ENCODE results near the gene PRDM10.

PRDM10 gene

DNA sequence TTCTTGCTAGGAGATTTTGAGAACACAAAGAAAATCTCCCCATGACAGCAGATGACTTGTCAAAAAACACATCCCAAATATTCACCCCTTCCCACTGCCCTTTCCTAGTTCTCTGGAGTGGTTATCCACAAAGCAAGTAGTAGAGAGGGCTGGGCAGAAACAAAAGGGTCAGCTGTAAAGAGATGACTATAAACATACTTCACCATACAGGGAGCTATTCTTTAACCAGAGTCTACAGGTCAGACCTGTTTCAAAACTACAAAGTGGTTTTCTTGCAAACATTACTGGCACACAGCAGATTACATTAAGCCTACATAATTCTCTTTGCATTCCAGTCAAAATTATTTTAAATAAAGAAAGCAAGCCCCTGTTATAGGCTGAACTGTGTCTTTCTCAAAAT, 59.6 kb downstream of the PRDM10 start:
- H3K36me3 ChIP-seq (replicated peaks) = peaks cover 3% of the 10 kb centered on the region
- H3K27me3 ChIP-seq (replicated peaks) = no peaks in the 10 kb centered on the region
- in situ Hi-C loops (cut with HindIII; ENCODE audit: low pct_ligation_motif_present, low sequenced_read_pairs) = loop anchor here (25.0 kb wide), 1 partner anchor 194 kb away; no protein-coding TSS in a partner anchor
- no peak overlapping the region for H3K4me3 ChIP-seq (ENCODE audit: low read depth, low read length)
- TF ChIP-seq, protein P1, sequence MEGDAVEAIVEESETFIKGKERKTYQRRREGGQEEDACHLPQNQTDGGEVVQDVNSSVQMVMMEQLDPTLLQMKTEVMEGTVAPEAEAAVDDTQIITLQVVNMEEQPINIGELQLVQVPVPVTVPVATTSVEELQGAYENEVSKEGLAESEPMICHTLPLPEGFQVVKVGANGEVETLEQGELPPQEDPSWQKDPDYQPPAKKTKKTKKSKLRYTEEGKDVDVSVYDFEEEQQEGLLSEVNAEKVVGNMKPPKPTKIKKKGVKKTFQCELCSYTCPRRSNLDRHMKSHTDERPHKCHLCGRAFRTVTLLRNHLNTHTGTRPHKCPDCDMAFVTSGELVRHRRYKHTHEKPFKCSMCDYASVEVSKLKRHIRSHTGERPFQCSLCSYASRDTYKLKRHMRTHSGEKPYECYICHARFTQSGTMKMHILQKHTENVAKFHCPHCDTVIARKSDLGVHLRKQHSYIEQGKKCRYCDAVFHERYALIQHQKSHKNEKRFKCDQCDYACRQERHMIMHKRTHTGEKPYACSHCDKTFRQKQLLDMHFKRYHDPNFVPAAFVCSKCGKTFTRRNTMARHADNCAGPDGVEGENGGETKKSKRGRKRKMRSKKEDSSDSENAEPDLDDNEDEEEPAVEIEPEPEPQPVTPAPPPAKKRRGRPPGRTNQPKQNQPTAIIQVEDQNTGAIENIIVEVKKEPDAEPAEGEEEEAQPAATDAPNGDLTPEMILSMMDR (IDR thresholded peaks at IDR 0.05; ENCODE audit: low read depth, low read length, missing control alignments) = no peak
- no peak for DNase-seq
- H3K27ac ChIP-seq = no peak overlapping the region

DNA sequence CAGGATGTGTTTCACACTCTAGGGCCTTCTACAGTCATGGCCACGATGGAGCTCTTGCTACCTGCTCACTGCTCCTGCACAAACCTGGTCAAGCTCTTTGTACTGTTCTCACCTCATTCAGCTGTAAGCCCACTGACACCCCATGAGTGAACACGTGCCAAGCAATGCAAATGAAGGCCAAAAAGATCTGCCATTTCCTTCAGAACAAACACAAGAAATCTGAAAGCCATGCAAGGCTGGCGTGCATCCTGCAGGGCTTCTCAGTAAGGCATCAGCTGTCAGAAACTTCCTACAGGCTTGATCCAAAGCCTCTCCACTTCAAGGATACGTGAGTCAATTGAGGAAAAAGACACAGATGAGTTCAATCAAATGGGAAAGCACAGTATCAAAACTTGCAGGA, 63.1 kb downstream of the PRDM10 start:
- in situ Hi-C loops (cut with HindIII; ENCODE audit: low pct_ligation_motif_present, low sequenced_read_pairs) = loop anchor here (25.0 kb wide), 1 partner anchor 198 kb away; no protein-coding TSS in a partner anchor
- TF ChIP-seq, protein P1 (IDR thresholded peaks at IDR 0.05; ENCODE audit: low read depth, low read length, missing control alignments) = no peak
- H3K27me3 ChIP-seq (replicated peaks) = no peaks in the 10 kb centered on the region

DNA sequence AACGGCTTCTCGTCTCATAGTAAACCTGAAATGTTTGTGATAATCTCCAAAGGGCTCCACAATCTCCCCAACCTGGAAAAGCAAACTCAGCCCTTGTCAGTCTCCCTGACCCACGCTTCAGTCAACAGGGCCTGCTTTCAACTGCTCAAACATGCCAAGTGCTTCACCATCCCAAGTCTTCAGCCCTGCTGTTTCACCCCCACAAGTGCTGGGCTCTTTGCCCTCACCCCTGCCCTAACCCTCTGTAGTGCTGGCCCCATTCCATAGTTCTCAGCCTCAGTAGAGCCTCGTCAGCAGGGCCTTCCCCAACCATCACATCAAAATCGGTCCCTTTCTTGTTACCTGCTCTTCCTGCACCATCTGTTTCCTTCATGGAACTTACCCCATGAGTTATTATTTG, 63.9 kb downstream of the PRDM10 start:
- in situ Hi-C loops (cut with HindIII; ENCODE audit: low pct_ligation_motif_present, low sequenced_read_pairs) = loop anchor here (25.0 kb wide), 1 partner anchor 199 kb away; no protein-coding TSS in a partner anchor

More for the DNA sequence above, 63.1 kb downstream of the PRDM10 start:
- H3K27ac ChIP-seq = no peak overlapping the region
- no peak overlapping the region for H3K4me3 ChIP-seq (ENCODE audit: low read depth, low read length)
- DNase-seq = no peak
- H3K36me3 ChIP-seq (replicated peaks) = no peaks in the 10 kb centered on the region

DNA sequence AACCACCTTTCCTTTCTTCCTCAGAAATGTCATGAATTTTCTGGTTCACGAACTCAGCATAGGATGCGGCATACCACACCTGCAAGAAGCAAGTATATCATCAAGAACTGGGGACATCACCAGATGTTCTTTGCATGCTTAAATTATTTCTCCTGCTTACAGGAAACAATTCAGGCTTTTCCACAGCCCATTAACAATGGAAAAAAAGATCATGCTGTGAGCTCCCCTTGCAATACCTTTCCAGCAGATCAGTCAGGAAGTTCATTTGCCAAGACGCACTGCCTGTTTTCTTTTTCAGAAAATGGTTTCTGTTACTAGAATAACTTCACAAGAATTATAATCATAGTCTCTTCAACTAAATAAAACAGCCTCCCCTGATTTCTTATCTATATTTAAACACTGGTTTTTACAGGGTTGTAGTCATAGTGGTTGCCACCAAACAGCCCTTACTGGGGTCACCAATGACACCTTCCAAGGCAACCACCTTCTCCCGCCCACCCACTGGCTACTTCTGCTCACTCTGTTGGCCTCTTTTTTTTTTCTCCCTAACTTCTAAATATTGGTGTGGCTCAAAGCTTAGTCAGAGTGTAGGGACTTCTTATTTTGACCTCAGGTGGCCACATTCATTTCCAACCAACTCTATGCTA, 64.9 kb downstream of the PRDM10 start:
- H3K27ac ChIP-seq = no peak overlapping the region
- in situ Hi-C loops (cut with HindIII; ENCODE audit: low pct_ligation_motif_present, low sequenced_read_pairs) = loop anchor here (25.0 kb wide), 1 partner anchor 200 kb away; no protein-coding TSS in a partner anchor
- H3K27me3 ChIP-seq (replicated peaks) = no peaks in the 10 kb centered on the region
- no peaks in the 10 kb centered on the region for H3K36me3 ChIP-seq (replicated peaks)
- TF ChIP-seq, protein P1 (IDR thresholded peaks at IDR 0.05; ENCODE audit: low read depth, low read length, missing control alignments) = no peak
- H3K4me3 ChIP-seq (ENCODE audit: low read depth, low read length) = no peak overlapping the region
- DNase-seq = no peak

More for the DNA sequence above, 63.9 kb downstream of the PRDM10 start:
- Histone ChIP-seq H3K4me3 (ENCODE audit: low read depth, low read length) (no peak overlapping the region), H3K36me3 (replicated peaks) (no peaks in the 10 kb centered on the region), H3K27ac (no peak overlapping the region), H3K27me3 (replicated peaks) (no peaks in the 10 kb centered on the region)
- TF ChIP-seq, protein P1 (IDR thresholded peaks at IDR 0.05; ENCODE audit: low read depth, low read length, missing control alignments) = no peak
- DNase-seq = no peak

DNA sequence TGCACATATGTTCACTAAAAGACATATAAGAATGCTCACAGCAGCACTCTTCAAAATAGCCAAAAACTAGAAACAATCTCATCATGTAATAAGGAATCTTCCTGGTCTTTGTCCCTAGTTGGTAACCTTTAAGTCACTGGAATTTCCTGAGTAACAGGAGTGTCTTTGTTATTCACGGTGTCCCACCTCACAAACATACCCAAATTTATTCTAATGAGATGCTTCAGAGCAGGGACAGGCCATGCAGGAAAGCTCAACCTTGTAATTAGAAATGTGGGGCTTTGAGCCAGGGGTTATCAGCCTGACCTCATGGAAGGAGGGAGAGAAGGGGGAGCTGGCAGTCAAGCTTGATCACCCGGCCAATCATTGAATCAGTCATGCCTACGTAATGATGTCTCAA, 66.9 kb downstream of the PRDM10 start:
- Histone ChIP-seq H3K36me3 (replicated peaks) (peaks cover 2% of the 10 kb centered on the region), H3K27me3 (replicated peaks) (no peaks in the 10 kb centered on the region), H3K27ac (no peak overlapping the region), H3K4me3 (ENCODE audit: low read depth, low read length) (no peak overlapping the region)
- TF ChIP-seq, protein P1 (IDR thresholded peaks at IDR 0.05; ENCODE audit: low read depth, low read length, missing control alignments) = no peak
- DNase-seq = no peak
- in situ Hi-C loops (cut with HindIII; ENCODE audit: low pct_ligation_motif_present, low sequenced_read_pairs) = loop anchor here (25.0 kb wide), 1 partner anchor 202 kb away; no protein-coding TSS in a partner anchor

All from brain microvascular endothelial cell (primary cell).